Stimulated activated CD4-positive, alpha-beta T cell treated with anti-CD3 and anti-CD28 coated beads, Interleukin-12 subunit alpha, Interleukin-12 subunit beta, amount 100 ng/mL, for 4 hours (primary cell): ENCODE results near the gene MAPK1.
"Not testable (repeated sequence)": the region's sequence is repeated elsewhere in the genome, so short reads cannot be mapped to it uniquely, and the experiment has no call there.

Experiments
- DNase-seq: peaks from one replicate; pipeline ENCODE4 v3.0.0-alpha.2; 2020

Gene MAPK1

GRCh38 chr22:21817497-21817853 is 50.0 kb downstream of the MAPK1 start:
- not testable (repeated sequence) for DNase-seq

- no peak for DNase-seq
These were observed 50.5 kb downstream of the MAPK1 start for GRCh38 chr22:21816787-21817496.

GRCh38 chr22:21816472-21816786 is 51.0 kb downstream of the MAPK1 start:
- no peak for DNase-seq

GRCh38 chr22:21815958-21816357 is 51.5 kb downstream of the MAPK1 start:
- DNase-seq, result no peak

GRCh38 chr22:21815357-21815756 is 52.1 kb downstream of the MAPK1 start:
- DNase-seq, result no peak

- DNase-seq, result no peak
These were observed 55.5 kb downstream of the MAPK1 start for GRCh38 chr22:21811982-21812381.

GRCh38 chr22:21807544-21808529 is 59.6 kb downstream of the MAPK1 start:
- DNase-seq, result no peak

- not testable (repeated sequence) for DNase-seq
These were observed 62.1 kb downstream of the MAPK1 start for GRCh38 chr22:21805325-21805724.

GRCh38 chr22:21803811-21804249 is 63.6 kb downstream of the MAPK1 start:
- DNase-seq, result no peak

- no peak for DNase-seq
These were observed 64.8 kb downstream of the MAPK1 start for GRCh38 chr22:21802673-21803072.

GRCh38 chr22:21802056-21802455 is 65.4 kb downstream of the MAPK1 start:
- no peak for DNase-seq

- DNase-seq, result not testable (repeated sequence)
These were observed 66.2 kb downstream of the MAPK1 start for GRCh38 chr22:21801304-21801644.

GRCh38 chr22:21800552-21801303 is 66.7 kb downstream of the MAPK1 start:
- DNase-seq, result no peak

GRCh38 chr22:21797444-21798221 is 69.8 kb downstream of the MAPK1 start:
- no peak for DNase-seq

GRCh38 chr22:21796863-21797262 is 70.6 kb downstream of the MAPK1 start:
- DNase-seq, result no peak

GRCh38 chr22:21796231-21796630 is 71.2 kb downstream of the MAPK1 start:
- no peak for DNase-seq

- not testable (repeated sequence) for DNase-seq
These were observed 73.7 kb downstream of the MAPK1 start for GRCh38 chr22:21793716-21794115.

GRCh38 chr22:21791635-21792625 is 75.5 kb downstream of the MAPK1 start:
- DNase-seq, result peak; percentile 38

- DNase-seq, result not testable (repeated sequence)
These were observed 76.4 kb downstream of the MAPK1 start for GRCh38 chr22:21790849-21791610.

GRCh38 chr22:21790359-21790758 is 77.1 kb downstream of the MAPK1 start:
- DNase-seq, result no peak

- DNase-seq, result not testable (repeated sequence)
These were observed 79.9 kb downstream of the MAPK1 start for GRCh38 chr22:21787565-21787964.
